Measurements from ENCODE around the gene RALGPS2.

DNA sequence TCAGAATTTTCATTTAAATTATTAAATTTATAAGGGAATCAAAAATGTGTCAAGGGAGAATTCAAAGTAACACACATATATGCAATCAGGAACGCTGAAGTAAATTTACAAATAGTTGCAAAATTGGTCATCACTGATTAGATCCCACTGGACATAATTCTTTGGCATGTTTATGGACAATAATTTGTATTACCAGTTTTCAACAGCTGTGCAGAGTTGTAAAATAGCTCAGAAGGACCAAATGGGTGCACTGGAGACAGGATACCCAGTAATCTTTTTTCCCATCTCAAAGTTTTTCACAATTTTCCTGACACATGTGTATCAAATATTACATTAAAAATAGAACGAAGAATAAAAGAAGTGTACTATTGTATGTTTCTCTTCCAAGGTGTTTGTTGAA, 149.9 kb downstream of the RALGPS2 start:
- TF ChIP-seq EP300 (IDR thresholded peaks at IDR 0.05) (no peak), POLR2A (IDR thresholded peaks at IDR 0.05) (no peak), POLR2AphosphoS5 (IDR thresholded peaks at IDR 0.05) (no peak)
- TF ChIP-seq, protein P1, sequence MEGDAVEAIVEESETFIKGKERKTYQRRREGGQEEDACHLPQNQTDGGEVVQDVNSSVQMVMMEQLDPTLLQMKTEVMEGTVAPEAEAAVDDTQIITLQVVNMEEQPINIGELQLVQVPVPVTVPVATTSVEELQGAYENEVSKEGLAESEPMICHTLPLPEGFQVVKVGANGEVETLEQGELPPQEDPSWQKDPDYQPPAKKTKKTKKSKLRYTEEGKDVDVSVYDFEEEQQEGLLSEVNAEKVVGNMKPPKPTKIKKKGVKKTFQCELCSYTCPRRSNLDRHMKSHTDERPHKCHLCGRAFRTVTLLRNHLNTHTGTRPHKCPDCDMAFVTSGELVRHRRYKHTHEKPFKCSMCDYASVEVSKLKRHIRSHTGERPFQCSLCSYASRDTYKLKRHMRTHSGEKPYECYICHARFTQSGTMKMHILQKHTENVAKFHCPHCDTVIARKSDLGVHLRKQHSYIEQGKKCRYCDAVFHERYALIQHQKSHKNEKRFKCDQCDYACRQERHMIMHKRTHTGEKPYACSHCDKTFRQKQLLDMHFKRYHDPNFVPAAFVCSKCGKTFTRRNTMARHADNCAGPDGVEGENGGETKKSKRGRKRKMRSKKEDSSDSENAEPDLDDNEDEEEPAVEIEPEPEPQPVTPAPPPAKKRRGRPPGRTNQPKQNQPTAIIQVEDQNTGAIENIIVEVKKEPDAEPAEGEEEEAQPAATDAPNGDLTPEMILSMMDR (IDR thresholded peaks at IDR 0.05), result no peak

Data from upper lobe of left lung (tissue), 4 donors.